ENCODE measurements around the gene NBAS. TPM values are rescaled to one million over a fixed set of nuclear protein-coding genes. Genes with fewer than 3 reads are reported as not detected.
"Not testable (repeated sequence)": the region's sequence is repeated elsewhere in the genome, so short reads cannot be mapped to it uniquely, and the experiment has no call there.

Gene NBAS
- total and polyA plus RNA-seq, 9 of the 15 experiments (the other 6 are each of a cell fraction or from before 2014, with no cell fraction given) = 15.3 to 94.4 (median 69.9) TPM

GRCh38 chr2:15407666-15408065, 153.5 kb downstream of the NBAS start (continued):
- TF ChIP-seq VEZF1 (CRISPR knock-in tag; IDR thresholded peaks at IDR 0.05) (no peak), MAFK (IDR thresholded peaks at IDR 0.05; ENCODE audit: low read length) (0 out of 2 replicates have a peak, but pooled peaks have one; percentile 16), TEAD1 (CRISPR knock-in tag; IDR thresholded peaks at IDR 0.05) (no peak)

GRCh38 chr2:15404511-15404910, 156.6 kb downstream of the NBAS start:
- POLR2A ChIA-PET; H3K4me2 ChIP-seq (ENCODE audit: insufficient read depth, low read length); BruUV-seq (replicated peaks); ATAC-seq; intact Hi-C loops (cut with micrococcal nuclease); H4K20me1 ChIP-seq (replicated peaks; ENCODE audit: control insufficient read depth, insufficient read depth, low read length); H3K79me2 ChIP-seq (ENCODE audit: control insufficient read depth, insufficient read depth, low read length); DNase-seq (ENCODE audit: extremely low read depth in 1 of 4, low spot score in 3 of 4); H3K9me1 ChIP-seq (ENCODE audit: control insufficient read depth, insufficient read depth, low read length); H3K27me3 ChIP-seq (ENCODE audit: control insufficient read depth in 2 of 2, insufficient read depth in 2 of 2, low read length in 2 of 2); FAIRE-seq; H3K27ac ChIP-seq (ENCODE audit: extremely low read depth, low read depth, low read length); CTCF ChIA-PET (ENCODE audit: low intra/inter-chr PET ratio); H3K4me1 ChIP-seq (replicated peaks in 1 of 2; ENCODE audit: control insufficient read depth in 2 of 2, insufficient read depth in 2 of 2, low read length in 2 of 2); H2AFZ ChIP-seq (ENCODE audit: low read depth, low read length); H3K9me3 ChIP-seq (replicated peaks; ENCODE audit: control insufficient read depth, insufficient read depth, low read depth, low read length); H3K9ac ChIP-seq (ENCODE audit: insufficient read depth in 1 of 2, low read depth in 2 of 2, low read length in 2 of 2); in situ Hi-C loops (cut with MboI); H3K4me3 ChIP-seq: not testable (repeated sequence)
- peaks cover 45% of the 10 kb centered on the region; the same call in 2 of the 3 replicates for H3K36me3 ChIP-seq (ENCODE audit: control insufficient read depth, insufficient read depth, low read length)
- 88% methylated on average over 9 of the region's 9 CpGs for WGBS (ENCODE audit: insufficient coverage, low coverage, missing lambda C conversion rate)

All from K562 (cell line).